Activated naive CD4-positive, alpha-beta T cell treated with anti-CD3 and anti-CD28 coated beads, Interleukin-2, amount 50 U/mL, for 72 hours (primary cell): ENCODE results near the gene VENTX. TPM values are rescaled to one million over a fixed set of nuclear protein-coding genes. Genes with fewer than 3 reads are reported as not detected.
"Not testable (repeated sequence)": the region's sequence is repeated elsewhere in the genome, so short reads cannot be mapped to it uniquely, and the experiment has no call there.

Experiments used
- ATAC-seq, 2 donors: fragments of 150-1000 bp; cut with Tn5 transposase; 2 replicates each; pipeline ENCODE4 v1.10.0; 2021; ENCODE audit warnings: mild to moderate bottlenecking in 2 of 2, moderate library complexity in 2 of 2
- DNase-seq, 2 donors: peaks; one replicate each; pipeline ENCODE4 v3.0.0; 2021 to 2022; ENCODE audit warnings: low spot score in 2 of 2
- H3K27ac Mint-ChIP-seq, 2 donors: one replicate each; pipeline ENCODE4 v1.8.0; 2022; ENCODE audit warnings: mild to moderate bottlenecking in 2 of 2, mixed read lengths in 2 of 2
- H3K36me3 Mint-ChIP-seq, 2 donors: one replicate each; pipeline ENCODE4 v1.8.0; 2022; ENCODE audit warnings: mixed read lengths in 2 of 2
- H3K9me3 Mint-ChIP-seq, 2 donors: one replicate each; pipeline ENCODE4 v1.8.0; 2022; ENCODE audit warnings: mixed read lengths in 2 of 2
- total RNA-seq, 2 donors: library from RNA; stranded (reverse); gene quantifications; one replicate each; pipeline ENCODE4 v1.2.3, GENCODE V29; 2022

Gene VENTX
- total RNA-seq, 2 donors from 2014 or later = not detected

GRCh38 chr10:133255323-133255722 is 17.7 kb downstream of the VENTX start:
- Mint-ChIP-seq H3K36me3 (no peaks in the 10 kb centered on the region), H3K9me3 (no peaks in the 10 kb centered on the region), H3K27ac (no peak overlapping the region)
- ATAC-seq (no peak), DNase-seq (no peak)

GRCh38 chr10:133257489-133258065 is 19.9 kb downstream of the VENTX start:
- DNase-seq = no peak
- H3K9me3 Mint-ChIP-seq = no peaks in the 10 kb centered on the region
- no peaks in the 10 kb centered on the region for H3K36me3 Mint-ChIP-seq
- no peak for ATAC-seq
- peak overlapping the region; percentile 82 to 90 for H3K27ac Mint-ChIP-seq

DNA sequence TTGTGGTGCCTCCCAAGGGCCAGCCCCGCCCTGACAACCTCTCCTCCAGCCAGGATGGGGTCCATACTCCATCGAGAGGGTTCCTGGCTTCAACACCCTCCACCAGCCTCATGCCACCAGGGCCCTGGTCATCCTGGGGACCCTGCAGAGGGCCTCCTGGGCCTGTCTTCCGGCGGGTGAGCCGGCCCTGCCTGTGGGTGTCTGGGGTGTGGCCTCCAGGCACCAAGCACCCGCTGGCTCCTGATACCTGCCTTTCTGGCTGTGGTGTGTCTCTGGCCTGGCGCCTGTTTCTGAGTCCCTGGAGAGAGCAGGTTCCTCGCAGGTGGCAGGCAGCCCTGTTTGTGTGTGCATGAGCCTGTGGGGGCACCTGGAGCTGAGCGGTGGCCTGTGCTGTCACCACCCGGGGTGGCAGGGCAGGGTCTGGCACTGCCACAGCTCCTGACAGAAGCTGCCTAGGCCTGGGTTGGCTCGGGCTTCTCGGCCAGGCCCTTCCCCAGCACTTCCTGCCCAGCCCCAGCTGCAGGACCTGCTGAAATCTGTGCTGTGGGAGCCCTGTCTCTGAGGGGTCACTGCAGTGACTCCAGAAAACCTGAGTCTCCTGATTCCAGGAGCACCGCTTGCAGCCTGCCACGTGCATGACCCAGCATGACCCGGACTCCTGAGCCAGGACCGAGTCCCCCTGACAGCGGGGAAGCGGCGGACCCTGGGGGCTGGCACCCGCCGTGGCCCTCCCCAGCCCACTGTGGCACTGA is 20.6 kb downstream of the VENTX start:
- H3K27ac Mint-ChIP-seq = peak overlapping the region in 1 of 2 donors; percentile 82
- DNase-seq (peak; percentile 36 to 70), ATAC-seq (no peak)
- no peaks in the 10 kb centered on the region for H3K36me3 Mint-ChIP-seq
- no peaks in the 10 kb centered on the region for H3K9me3 Mint-ChIP-seq

- ATAC-seq = peak; percentile 68 to 76
- no peaks in the 10 kb centered on the region for H3K36me3 Mint-ChIP-seq
- H3K27ac Mint-ChIP-seq = peak overlapping the region; percentile 13 to 63
- H3K9me3 Mint-ChIP-seq = no peaks in the 10 kb centered on the region
- peak; percentile 73 to 93 for DNase-seq
These were observed 21.4 kb downstream of the VENTX start for GRCh38 chr10:133258818-133259601.

DNA sequence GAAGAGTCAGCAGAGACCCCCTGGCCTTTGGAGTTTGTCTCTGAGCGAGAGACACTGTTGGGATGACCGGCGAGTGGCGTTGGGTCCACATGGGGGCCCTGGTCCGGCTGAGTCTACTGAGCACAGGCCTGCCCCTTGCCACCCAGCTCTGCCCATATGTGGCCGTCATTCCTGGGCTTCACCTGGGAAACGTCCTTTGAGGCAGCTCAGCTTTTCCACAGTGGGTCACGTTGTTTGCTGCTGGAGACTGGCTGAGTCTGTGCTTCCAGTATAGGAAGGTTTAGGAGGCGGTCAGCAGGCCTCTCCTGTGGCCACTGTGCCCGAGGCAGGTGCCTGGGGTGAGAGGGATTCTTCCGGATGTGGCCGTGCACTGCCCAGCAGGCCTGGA is 21.9 kb downstream of the VENTX start:
- H3K36me3 Mint-ChIP-seq = no peaks in the 10 kb centered on the region
- H3K9me3 Mint-ChIP-seq = no peaks in the 10 kb centered on the region

DNA sequence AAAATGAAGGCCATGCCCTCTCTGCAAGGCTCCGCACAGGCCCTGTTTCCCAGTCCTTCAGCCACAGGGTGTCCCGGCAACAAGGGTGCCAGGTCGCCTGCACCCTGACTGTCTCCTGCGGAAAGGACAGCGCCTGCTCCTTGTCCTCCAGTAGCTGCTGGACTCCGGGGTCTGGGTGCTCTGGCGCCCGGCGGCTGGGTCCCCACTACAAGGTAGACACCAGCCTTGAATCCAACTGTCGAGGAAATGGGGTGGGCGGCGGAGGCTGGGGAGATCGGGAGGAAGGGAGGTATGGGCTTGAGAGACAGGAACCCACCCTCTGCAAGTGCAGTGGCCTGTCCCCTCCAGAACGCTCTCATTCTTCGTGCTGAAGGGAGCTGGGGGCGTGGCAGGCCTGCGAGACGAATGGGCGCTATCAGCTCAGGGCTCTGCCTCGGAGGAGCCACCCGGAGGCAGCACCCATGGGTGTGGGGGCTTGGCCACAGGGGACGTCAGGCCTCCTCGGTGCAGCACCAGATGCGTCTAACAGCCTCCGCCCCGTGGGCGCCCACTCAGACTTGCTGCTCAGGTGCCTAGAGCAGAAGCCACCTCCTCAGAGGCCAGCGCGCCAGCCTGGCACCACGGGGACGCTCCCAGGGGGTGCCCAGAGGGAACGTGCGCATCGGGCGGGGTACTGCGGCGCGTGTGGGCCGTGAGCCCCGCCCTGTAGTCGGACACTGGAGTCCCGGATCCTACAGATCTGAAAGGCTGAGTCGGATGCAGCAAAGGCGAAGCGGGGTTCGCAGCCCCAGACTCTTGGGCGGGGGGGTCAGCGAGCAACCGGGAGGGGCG is 23.5 kb downstream of the VENTX start:
- H3K9me3 Mint-ChIP-seq = no peaks in the 10 kb centered on the region
- H3K27ac Mint-ChIP-seq = peak overlapping the region; percentile 29 to 63
- DNase-seq (peak; percentile 64 to 88), ATAC-seq (peak; percentile 53 to 67)
- H3K36me3 Mint-ChIP-seq = no peaks in the 10 kb centered on the region

More for the DNA sequence above, 21.9 kb downstream of the VENTX start:
- ATAC-seq (peak; percentile 2 to 3), DNase-seq (no peak)
- peak overlapping the region in 1 of 2 donors; percentile 63 for H3K27ac Mint-ChIP-seq

DNA sequence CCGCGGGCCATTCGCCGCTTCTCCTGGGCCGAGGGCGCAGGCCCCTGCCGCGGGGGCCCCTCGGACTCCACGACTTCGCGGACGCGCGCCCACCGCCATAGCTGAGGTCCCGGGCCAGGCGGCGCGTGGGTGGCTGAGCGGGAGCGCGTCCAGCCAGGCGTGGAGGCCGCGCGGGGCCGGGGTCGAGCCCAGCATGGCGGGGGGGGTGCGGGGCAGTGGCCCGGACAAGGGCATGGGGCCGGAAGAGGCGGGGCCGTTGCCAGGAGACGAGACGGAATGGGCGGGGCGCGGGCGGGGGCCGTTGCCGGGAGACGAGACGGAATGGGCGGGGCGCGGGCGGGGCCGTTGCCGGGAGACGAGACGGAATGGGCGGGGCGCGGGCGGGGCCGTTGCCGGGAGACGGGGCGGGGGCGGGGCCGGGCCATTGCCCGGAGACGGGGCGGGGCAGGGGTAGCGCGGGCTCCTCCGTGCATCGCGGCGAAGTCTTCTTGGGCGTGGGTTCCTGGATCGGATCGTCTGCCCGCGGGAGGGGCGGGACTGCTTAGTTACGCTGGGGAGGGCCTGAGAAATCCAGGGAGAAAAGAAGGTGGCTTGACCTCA is 24.2 kb downstream of the VENTX start:
- peak; percentile 30 to 64 for ATAC-seq
- no peaks in the 10 kb centered on the region for H3K9me3 Mint-ChIP-seq
- H3K36me3 Mint-ChIP-seq = no peaks in the 10 kb centered on the region
- DNase-seq = peak; percentile 75 to 78
- peak overlapping the region in 1 of 2 donors; percentile 63 for H3K27ac Mint-ChIP-seq

- no peak for ATAC-seq
- Mint-ChIP-seq H3K36me3 (no peaks in the 10 kb centered on the region), H3K9me3 (no peaks in the 10 kb centered on the region), H3K27ac (no peak overlapping the region)
- DNase-seq = no peak
These were observed 25.0 kb downstream of the VENTX start for GRCh38 chr10:133262696-133263095.

DNA sequence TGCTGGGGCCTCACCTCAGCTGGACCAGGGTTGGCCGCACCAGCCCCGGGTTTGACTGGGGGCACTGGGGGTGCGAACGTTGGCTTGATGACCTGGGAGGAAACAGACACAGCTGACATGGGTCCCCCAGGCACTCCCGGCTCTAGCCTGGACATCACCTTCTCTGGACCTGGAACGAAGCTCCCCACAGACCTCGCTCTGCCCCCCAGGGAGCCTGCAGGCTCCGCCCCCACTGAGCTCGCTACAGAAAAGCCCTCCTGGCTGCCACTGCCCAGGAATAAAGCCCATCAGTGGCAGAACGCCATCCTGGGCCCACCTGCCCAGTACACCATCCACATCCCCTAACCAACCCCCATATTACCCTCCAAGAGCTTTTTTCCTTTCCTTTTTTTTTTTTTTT is 26.0 kb downstream of the VENTX start:
- H3K36me3 Mint-ChIP-seq = no peaks in the 10 kb centered on the region
- DNase-seq (no peak), ATAC-seq (no peak)
- H3K27ac Mint-ChIP-seq = peak overlapping the region; percentile 18 to 36
- no peaks in the 10 kb centered on the region for H3K9me3 Mint-ChIP-seq

DNA sequence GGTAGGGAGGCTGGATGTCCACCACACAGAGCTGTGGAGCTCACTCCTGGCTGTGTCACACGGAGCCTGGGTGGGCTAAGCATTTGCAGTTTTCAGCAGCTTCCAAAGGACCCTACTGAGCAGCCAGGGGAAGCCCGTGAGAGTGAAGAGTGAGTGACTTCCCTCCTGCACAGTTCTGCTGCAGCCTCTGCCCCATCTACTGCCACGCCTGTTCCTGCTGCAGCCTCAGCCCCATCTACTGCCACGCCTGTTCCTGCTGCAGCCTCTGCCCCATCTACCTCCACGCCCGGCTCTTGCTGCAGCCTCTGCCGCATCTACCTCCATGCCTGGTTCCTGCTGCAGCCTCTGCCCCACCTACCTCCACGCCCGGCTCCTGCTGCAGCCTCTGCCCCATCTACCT is 26.8 kb downstream of the VENTX start:
- ATAC-seq (no peak), DNase-seq (no peak)
- Mint-ChIP-seq H3K36me3 (no peaks in the 10 kb centered on the region), H3K27ac (peak overlapping the region in 1 of 2 donors; percentile 18), H3K9me3 (no peaks in the 10 kb centered on the region)

GRCh38 chr10:133265052-133265451 is 27.4 kb downstream of the VENTX start:
- ATAC-seq, H3K36me3 Mint-ChIP-seq, H3K9me3 Mint-ChIP-seq, H3K27ac Mint-ChIP-seq, DNase-seq: not testable (repeated sequence)

DNA sequence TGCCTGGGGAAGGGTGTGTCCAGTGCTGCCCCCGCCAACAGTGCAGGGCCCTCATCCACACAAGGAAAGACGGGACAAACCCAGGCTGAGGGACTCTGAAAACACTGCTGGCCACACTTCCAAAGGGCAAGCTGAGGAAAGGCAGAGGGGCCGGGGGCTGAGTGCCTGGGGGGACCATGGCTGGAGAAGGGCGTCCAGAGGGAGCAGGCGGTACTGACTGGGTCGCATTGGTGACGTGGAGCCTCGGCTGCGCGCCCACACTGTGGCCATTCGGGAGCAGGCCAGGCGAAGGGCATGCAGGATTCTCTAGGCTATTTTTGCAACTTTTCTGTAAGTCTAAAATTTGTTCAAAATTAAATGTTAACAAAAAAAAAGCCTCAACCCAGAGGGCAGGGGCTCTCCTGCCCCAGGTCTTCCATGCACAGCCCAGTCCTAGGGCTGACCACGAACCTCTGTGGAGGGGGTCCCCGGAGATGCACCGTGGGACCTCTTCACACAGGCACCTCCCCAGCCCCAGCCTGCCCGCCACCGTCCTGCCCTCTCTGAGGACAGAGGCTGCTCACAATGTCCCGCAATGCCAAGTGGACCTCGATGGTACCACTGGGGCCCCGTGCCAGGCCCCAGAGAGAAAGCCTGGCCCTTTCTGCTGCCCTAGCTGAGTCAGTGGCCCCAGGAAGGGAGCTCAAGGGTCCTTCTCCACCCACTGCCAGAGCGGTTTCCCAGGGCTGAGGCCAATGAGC is 28.6 kb downstream of the VENTX start:
- peak overlapping the region in 1 of 2 donors; percentile 27 for H3K27ac Mint-ChIP-seq
- H3K9me3 Mint-ChIP-seq = no peaks in the 10 kb centered on the region
- DNase-seq (no peak), ATAC-seq (no peak)
- no peaks in the 10 kb centered on the region for H3K36me3 Mint-ChIP-seq

DNA sequence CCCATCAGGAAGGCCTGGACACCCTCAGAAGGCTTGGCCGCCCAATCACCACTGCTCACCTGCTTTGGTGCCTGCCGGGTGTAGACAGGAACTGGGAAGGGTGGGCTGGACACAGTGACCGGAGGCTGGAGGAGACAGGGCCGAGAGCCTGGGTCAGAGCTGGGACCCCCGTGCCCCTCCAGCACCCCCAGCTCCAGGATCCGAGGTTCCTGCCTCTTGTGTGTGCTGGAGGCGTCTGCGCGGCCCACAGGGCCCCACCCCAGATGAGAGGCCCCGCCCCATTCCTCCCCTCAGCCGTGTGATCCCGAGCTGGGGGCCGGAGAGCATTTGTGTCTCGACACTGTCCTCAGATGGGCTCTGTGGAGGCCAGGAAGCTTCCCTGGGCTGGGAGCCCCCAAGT is 29.6 kb downstream of the VENTX start:
- no peak overlapping the region for H3K27ac Mint-ChIP-seq
- no peaks in the 10 kb centered on the region for H3K36me3 Mint-ChIP-seq
- ATAC-seq (no peak), DNase-seq (no peak)
- H3K9me3 Mint-ChIP-seq = no peaks in the 10 kb centered on the region

DNA sequence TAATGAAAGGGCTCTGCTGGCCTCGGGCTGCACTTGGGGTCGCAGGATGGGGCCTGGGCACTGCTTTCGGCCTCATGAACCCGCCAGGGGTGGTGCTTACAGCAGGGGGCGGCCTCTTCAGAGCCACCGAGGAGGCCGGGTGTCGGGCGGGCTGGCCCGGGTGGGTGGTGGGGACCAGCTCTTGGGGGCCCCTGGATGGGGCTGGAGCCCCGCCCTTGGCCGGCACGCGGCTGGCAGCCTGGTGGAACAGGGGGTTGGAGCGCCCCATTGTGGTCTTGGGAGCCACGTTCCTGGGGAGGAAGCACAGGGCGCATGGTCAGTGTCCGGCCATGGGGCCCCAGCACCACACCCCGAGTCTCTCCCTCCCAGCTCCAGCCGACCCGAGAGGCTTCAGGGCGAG is 30.2 kb downstream of the VENTX start:
- DNase-seq (no peak), ATAC-seq (no peak)
- no peak overlapping the region for H3K27ac Mint-ChIP-seq

GRCh38 chr10:133268532-133268931 is 30.9 kb downstream of the VENTX start:
- H3K36me3 Mint-ChIP-seq = no peaks in the 10 kb centered on the region
- ATAC-seq (no peak), DNase-seq (no peak)
- no peaks in the 10 kb centered on the region for H3K9me3 Mint-ChIP-seq
- no peak overlapping the region for H3K27ac Mint-ChIP-seq

More for the DNA sequence above, 30.2 kb downstream of the VENTX start:
- no peaks in the 10 kb centered on the region for H3K36me3 Mint-ChIP-seq
- H3K9me3 Mint-ChIP-seq = no peaks in the 10 kb centered on the region

DNA sequence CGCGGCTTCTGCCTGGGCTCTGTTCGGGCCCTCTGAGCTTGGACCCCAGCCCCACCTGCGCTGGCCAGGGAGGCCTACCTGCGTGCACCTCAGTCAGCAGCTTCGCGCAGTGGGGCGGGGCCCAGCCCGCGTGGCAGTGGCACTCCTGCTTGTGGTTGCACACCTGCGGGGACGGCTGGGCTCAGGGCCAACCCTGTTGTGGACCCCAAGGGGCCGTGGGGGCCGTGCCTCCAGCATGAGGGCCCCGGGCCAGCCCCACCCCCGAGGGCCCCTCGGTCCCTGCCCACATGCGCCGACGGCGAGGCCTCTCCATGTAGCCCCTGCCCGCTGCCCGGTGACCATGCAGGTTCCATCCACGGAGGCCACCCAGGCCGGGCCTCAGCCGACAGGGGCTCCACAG is 31.7 kb downstream of the VENTX start:
- Mint-ChIP-seq H3K9me3 (no peaks in the 10 kb centered on the region), H3K27ac (peak overlapping the region in 1 of 2 donors; percentile 44), H3K36me3 (no peaks in the 10 kb centered on the region)
- DNase-seq = no peak
- ATAC-seq = no peak
